MM.1S (cell line): ENCODE results near the gene MYRFL.

ENCODE experiments used
- EZH2 ChIP-seq: fragments of 300-600 bp; sonication (generic); optimal IDR thresholded peaks from 2 replicates; pipeline ENCODE3; 2017; ENCODE audit warnings: low read depth, mild to moderate bottlenecking, antibody characterized with exemption, low read length, mixed read lengths
- EZH2phosphoT487 ChIP-seq: fragments of 300-600 bp; sonication (generic); IDR thresholded peaks from 2 replicates; pipeline ENCODE4 v1.6.1; 2018; ENCODE audit warnings: antibody characterized with exemption, low read length
- TF ChIP-seq, protein P1 (sequence below): fragments of 300-600 bp; sonication (generic); IDR thresholded peaks from 2 replicates; pipeline ENCODE4 v1.5.1; 2016; ENCODE audit warnings: antibody characterized with exemption, low read length, mixed read lengths

DNA sequence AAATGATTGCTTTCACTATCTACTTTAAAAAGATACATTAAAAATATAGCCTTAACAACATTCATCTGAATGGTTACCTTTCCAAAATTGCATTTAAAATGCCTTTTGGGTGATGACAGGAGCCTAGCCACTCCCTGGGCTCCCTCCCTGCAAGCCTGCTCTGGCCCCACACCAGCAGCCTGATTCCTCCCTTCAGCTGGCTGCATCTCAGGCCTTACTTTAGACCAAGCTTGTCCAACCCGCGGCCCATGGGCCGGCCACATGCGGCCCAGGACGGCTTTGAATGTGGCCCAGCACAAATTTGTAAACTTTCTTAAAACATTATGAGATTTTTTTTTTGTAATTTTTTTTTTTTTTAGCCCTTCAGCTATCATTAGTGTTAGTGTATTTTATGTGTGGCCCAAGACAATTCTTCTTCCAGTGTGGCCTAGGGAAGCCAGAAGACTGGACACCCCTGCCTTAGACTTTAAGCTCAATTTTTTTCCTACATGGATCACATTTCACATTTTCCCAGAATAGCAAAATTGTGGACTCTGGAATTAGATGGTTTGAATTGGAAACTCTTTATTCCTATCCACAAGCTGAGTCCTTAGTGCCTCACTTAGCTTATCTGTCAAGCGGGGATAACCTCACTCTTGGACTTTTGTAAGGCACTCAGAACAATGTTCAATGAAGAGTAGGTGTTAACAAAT lies 124.4 kb downstream of the MYRFL start:
- TF ChIP-seq, protein P1, sequence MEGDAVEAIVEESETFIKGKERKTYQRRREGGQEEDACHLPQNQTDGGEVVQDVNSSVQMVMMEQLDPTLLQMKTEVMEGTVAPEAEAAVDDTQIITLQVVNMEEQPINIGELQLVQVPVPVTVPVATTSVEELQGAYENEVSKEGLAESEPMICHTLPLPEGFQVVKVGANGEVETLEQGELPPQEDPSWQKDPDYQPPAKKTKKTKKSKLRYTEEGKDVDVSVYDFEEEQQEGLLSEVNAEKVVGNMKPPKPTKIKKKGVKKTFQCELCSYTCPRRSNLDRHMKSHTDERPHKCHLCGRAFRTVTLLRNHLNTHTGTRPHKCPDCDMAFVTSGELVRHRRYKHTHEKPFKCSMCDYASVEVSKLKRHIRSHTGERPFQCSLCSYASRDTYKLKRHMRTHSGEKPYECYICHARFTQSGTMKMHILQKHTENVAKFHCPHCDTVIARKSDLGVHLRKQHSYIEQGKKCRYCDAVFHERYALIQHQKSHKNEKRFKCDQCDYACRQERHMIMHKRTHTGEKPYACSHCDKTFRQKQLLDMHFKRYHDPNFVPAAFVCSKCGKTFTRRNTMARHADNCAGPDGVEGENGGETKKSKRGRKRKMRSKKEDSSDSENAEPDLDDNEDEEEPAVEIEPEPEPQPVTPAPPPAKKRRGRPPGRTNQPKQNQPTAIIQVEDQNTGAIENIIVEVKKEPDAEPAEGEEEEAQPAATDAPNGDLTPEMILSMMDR: no peak
- TF ChIP-seq EZH2phosphoT487: no peak
- no peak for TF ChIP-seq EZH2
